Measurements from ENCODE around the gene MYO18B.

DNA sequence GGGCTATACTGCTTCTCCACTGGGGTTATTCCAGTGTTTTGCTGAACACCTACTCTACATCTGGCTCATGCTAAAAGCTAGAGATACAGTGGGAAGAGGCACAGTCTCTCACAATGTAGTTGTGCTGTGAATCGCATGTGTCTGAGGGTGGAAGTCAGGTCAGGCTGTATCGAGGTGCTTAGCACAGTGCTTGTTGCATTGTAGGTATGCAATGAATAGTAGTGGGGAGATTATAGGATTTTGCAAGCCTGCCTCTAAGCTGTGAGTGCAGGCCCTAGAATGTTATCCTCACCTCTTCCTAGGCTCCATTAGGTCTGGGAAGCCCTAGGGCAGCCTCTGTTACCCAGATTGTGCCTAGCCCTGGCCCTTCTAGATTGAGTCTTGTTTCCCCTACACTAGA lies 37.4 kb downstream of the MYO18B start:
- TF ChIP-seq, protein P1, sequence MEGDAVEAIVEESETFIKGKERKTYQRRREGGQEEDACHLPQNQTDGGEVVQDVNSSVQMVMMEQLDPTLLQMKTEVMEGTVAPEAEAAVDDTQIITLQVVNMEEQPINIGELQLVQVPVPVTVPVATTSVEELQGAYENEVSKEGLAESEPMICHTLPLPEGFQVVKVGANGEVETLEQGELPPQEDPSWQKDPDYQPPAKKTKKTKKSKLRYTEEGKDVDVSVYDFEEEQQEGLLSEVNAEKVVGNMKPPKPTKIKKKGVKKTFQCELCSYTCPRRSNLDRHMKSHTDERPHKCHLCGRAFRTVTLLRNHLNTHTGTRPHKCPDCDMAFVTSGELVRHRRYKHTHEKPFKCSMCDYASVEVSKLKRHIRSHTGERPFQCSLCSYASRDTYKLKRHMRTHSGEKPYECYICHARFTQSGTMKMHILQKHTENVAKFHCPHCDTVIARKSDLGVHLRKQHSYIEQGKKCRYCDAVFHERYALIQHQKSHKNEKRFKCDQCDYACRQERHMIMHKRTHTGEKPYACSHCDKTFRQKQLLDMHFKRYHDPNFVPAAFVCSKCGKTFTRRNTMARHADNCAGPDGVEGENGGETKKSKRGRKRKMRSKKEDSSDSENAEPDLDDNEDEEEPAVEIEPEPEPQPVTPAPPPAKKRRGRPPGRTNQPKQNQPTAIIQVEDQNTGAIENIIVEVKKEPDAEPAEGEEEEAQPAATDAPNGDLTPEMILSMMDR (optimal IDR thresholded peaks at IDR 0.05 in 1 of 3, IDR thresholded peaks at IDR 0.05 in 1 of 3, conservative IDR thresholded peaks at IDR 0.05 in 1 of 3; ENCODE audit: extremely low read depth in 1 of 3, insufficient read depth in 2 of 3, low read length in 3 of 3), result no peak
- no peak for TF ChIP-seq EZH2 (IDR thresholded peaks at IDR 0.05; ENCODE audit: low read length)

All from keratinocyte (primary cell).